Keratinocyte (primary cell): Measurements from ENCODE around the gene FLT3. TPM values are rescaled to one million over a fixed set of nuclear protein-coding genes. Genes with fewer than 3 reads are reported as not detected.
"Not testable (repeated sequence)": the region's sequence is repeated elsewhere in the genome, so short reads cannot be mapped to it uniquely, and the experiment has no call there.

Experiments
- DNase-seq: peaks from one replicate; pipeline ENCODE4 v3.0.0-alpha.2; 2011; ENCODE audit warnings: low read depth, missing footprints, low spot score
- FAIRE-seq: peaks from 2 replicates; lab custom pipeline; 2011; peaks lifted over from hg19 to GRCh38; lab: Jason Lieb, UNC
- H2AFZ ChIP-seq: 2 replicates; pipeline ENCODE4 v1.6.0; 2012; ENCODE audit warnings: low read length, control low read depth, inconsistent platforms; ENCODE audit not compliant: control insufficient read depth
- H3K27ac ChIP-seq: 2 replicates; pipeline ENCODE4 v1.5.1; 2011; ENCODE audit warnings: low read length; ENCODE audit not compliant: control insufficient read depth, insufficient read depth
- H3K27me3 ChIP-seq: 3 replicates; pipeline ENCODE4 v1.6.0; 2011; ENCODE audit warnings: low read length; ENCODE audit not compliant: control insufficient read depth, insufficient read depth; ENCODE audit errors: extremely low read depth
- H3K36me3 ChIP-seq, 2 experiments: 2 replicates in 1 of 2; 3 replicates in 1 of 2; pipeline ENCODE4 v1.5.1; 2011; ENCODE audit warnings: low read length in 2 of 2, mild to moderate bottlenecking in 1 of 2; ENCODE audit not compliant: control insufficient read depth in 2 of 2, insufficient read depth in 2 of 2; ENCODE audit errors: extremely low read depth in 1 of 2
- H3K4me1 ChIP-seq: 3 replicates; pipeline ENCODE4 v1.5.1; 2011; ENCODE audit warnings: low read length; ENCODE audit not compliant: control insufficient read depth, insufficient read depth; ENCODE audit errors: extremely low read depth
- H3K4me2 ChIP-seq: 3 replicates; pipeline ENCODE4 v1.6.0; 2011; ENCODE audit warnings: low read depth, low read length; ENCODE audit not compliant: control insufficient read depth, insufficient read depth; ENCODE audit errors: extremely low read depth
- H3K4me3 ChIP-seq, 3 experiments: fragments of 200-600 bp in 1 of 3; sonication (generic) in 1 of 3; 2 replicates in 2 of 3; 3 replicates in 1 of 3; pipeline ENCODE4 v1.5.1; 2011 to 2016; ENCODE audit warnings: low read length in 3 of 3, mild to moderate bottlenecking in 3 of 3, control low read depth in 2 of 3, inconsistent platforms in 1 of 3, low read depth in 1 of 3, mixed read lengths in 1 of 3, mixed run types in 1 of 3, moderate library complexity in 1 of 3; ENCODE audit not compliant: control insufficient read depth in 2 of 3, insufficient read depth in 2 of 3; ENCODE audit errors: extremely low read depth in 1 of 3
- H3K79me2 ChIP-seq: 2 replicates; pipeline ENCODE4 v1.6.0; 2012; ENCODE audit warnings: low read length; ENCODE audit not compliant: control insufficient read depth, insufficient read depth
- H3K9ac ChIP-seq: 3 replicates; pipeline ENCODE4 v1.6.0; 2011; ENCODE audit warnings: low read length; ENCODE audit not compliant: control insufficient read depth, insufficient read depth; ENCODE audit errors: extremely low read depth
- H3K9me1 ChIP-seq: 3 replicates; pipeline ENCODE4 v1.6.0; 2011; ENCODE audit warnings: low read length; ENCODE audit not compliant: control insufficient read depth, insufficient read depth; ENCODE audit errors: extremely low read depth
- H3K9me3 ChIP-seq: 2 replicates; pipeline ENCODE4 v1.5.1; 2012; ENCODE audit warnings: low read depth, low read length; ENCODE audit not compliant: control insufficient read depth
- H4K20me1 ChIP-seq: 3 replicates; pipeline ENCODE4 v1.6.0; 2011; ENCODE audit warnings: low read length; ENCODE audit not compliant: control insufficient read depth, insufficient read depth; ENCODE audit errors: extremely low read depth
- EZH2 ChIP-seq: IDR thresholded peaks from one replicate; pipeline ENCODE4 v1.6.1; 2012; ENCODE audit warnings: inconsistent platforms, mild to moderate bottlenecking, low read length, moderate library complexity
- dilution Hi-C: fragments of 300-500 bp; cut with MboI; formaldehyde crosslinking; loops from one replicate; pipeline ENCODE4 v1.7.0; 2020; ENCODE audit warnings: low sequenced_read_pairs; ENCODE audit not compliant: extremely low pct_ligation_motif_present
- polyA plus RNA-seq, 5 experiments: library from polyadenylated mRNA; depleted of rRNA in 3 of 5; stranded (reverse) in 3 of 5; stranded (forward) in 1 of 5; unstranded in 1 of 5; fragments of >200 nt; gene quantifications; 1 replicate in 1 of 5; 2 replicates in 3 of 5; 3 replicates in 1 of 5; pipeline versions ENCODE4 v1.2.1 to v1.2.3, GENCODE V29; 2011 to 2012; ENCODE audit warnings: missing spikeins in 2 of 5, low read depth in 1 of 5, low replicate concordance in 1 of 5
- TF ChIP-seq, protein P1 (sequence below), 3 experiments: IDR thresholded peaks in 1 of 3; conservative IDR thresholded peaks in 1 of 3; optimal IDR thresholded peaks in 1 of 3; 2 replicates in 2 of 3; 3 replicates in 1 of 3; pipeline versions ENCODE3 to v1.5.1; 2011; ENCODE audit warnings: low read length in 3 of 3, mild to moderate bottlenecking in 3 of 3, moderate library complexity in 2 of 3, control low read depth in 1 of 3, inconsistent platforms in 1 of 3; ENCODE audit not compliant: insufficient read depth in 2 of 3; ENCODE audit errors: extremely low read depth in 1 of 3

Gene FLT3
- polyA plus RNA-seq, 1 donor (not counting 4 experiments of a cell fraction or from before 2014, with no cell fraction given) = not detected

DNA sequence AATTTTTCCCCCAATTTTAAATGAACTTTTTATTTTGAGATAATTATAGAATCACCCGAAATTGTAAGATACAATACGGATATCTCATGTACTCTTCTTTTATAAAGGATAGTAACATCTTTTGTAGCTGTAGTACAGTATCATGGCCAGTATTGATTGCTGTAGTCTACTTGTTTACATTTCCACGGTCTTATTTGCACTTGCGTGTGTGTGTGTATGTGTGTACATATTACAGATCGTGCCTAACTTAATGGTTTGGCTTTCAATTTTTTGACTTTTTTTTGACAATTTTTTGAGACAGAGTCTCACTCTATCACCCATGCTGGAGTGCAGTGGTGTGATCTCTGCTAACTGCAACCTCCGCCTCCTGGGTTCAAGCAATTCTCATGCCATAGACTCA lies 44.7 kb upstream of the FLT3 start:
- dilution Hi-C loops = no loop called here
- no peak overlapping the region for H3K4me3 ChIP-seq
- H4K20me1 ChIP-seq = peaks cover 3% of the 10 kb centered on the region
- H3K9ac ChIP-seq = no peak overlapping the region
- H3K9me3 ChIP-seq = no peaks in the 10 kb centered on the region
- no peak overlapping the region for H3K4me2 ChIP-seq
- H2AFZ ChIP-seq = no peak overlapping the region
- no peaks in the 10 kb centered on the region for H3K36me3 ChIP-seq
- TF ChIP-seq EZH2 = no peak
- TF ChIP-seq, protein P1, sequence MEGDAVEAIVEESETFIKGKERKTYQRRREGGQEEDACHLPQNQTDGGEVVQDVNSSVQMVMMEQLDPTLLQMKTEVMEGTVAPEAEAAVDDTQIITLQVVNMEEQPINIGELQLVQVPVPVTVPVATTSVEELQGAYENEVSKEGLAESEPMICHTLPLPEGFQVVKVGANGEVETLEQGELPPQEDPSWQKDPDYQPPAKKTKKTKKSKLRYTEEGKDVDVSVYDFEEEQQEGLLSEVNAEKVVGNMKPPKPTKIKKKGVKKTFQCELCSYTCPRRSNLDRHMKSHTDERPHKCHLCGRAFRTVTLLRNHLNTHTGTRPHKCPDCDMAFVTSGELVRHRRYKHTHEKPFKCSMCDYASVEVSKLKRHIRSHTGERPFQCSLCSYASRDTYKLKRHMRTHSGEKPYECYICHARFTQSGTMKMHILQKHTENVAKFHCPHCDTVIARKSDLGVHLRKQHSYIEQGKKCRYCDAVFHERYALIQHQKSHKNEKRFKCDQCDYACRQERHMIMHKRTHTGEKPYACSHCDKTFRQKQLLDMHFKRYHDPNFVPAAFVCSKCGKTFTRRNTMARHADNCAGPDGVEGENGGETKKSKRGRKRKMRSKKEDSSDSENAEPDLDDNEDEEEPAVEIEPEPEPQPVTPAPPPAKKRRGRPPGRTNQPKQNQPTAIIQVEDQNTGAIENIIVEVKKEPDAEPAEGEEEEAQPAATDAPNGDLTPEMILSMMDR (optimal IDR thresholded peaks at IDR 0.05 in 1 of 3, IDR thresholded peaks at IDR 0.05 in 1 of 3, conservative IDR thresholded peaks at IDR 0.05 in 1 of 3; ENCODE audit: extremely low read depth in 1 of 3, insufficient read depth in 2 of 3, low read length in 3 of 3) = no peak
- peaks cover 94% of the 10 kb centered on the region for H3K79me2 ChIP-seq
- no peaks in the 10 kb centered on the region for H3K27me3 ChIP-seq
- DNase-seq (no peak), FAIRE-seq (no peak)
- peaks cover 16% of the 10 kb centered on the region for H3K4me1 ChIP-seq
- H3K27ac ChIP-seq = no peak overlapping the region
- H3K9me1 ChIP-seq = no peaks in the 10 kb centered on the region

DNA sequence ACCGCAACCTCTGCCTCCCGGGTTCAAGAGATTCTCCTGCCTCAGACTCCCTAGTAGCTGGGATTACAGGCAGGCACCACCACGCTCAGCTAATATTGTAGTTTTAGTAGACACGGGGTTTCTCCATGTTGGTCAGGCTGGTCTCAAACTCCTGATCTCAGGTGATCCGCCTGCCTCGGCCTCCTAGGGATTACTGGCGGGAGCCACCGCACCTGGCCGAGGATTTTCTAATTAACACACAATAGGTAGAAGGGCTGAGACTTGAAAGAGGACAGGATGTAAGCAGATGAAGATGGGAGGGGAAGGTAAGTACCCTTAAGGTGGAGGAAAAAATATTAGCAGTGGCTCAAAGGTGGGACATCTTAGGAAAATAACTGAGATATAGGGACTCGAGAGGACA lies 41.2 kb upstream of the FLT3 start:
- H3K9me3 ChIP-seq, DNase-seq, H3K4me3 ChIP-seq, H3K9me1 ChIP-seq, FAIRE-seq, H3K4me2 ChIP-seq, H3K27ac ChIP-seq, H2AFZ ChIP-seq, H3K27me3 ChIP-seq, dilution Hi-C loops, H3K36me3 ChIP-seq, H4K20me1 ChIP-seq, H3K9ac ChIP-seq: not testable (repeated sequence)
- peaks cover 21% of the 10 kb centered on the region for H3K4me1 ChIP-seq
- peaks cover 67% of the 10 kb centered on the region for H3K79me2 ChIP-seq

DNA sequence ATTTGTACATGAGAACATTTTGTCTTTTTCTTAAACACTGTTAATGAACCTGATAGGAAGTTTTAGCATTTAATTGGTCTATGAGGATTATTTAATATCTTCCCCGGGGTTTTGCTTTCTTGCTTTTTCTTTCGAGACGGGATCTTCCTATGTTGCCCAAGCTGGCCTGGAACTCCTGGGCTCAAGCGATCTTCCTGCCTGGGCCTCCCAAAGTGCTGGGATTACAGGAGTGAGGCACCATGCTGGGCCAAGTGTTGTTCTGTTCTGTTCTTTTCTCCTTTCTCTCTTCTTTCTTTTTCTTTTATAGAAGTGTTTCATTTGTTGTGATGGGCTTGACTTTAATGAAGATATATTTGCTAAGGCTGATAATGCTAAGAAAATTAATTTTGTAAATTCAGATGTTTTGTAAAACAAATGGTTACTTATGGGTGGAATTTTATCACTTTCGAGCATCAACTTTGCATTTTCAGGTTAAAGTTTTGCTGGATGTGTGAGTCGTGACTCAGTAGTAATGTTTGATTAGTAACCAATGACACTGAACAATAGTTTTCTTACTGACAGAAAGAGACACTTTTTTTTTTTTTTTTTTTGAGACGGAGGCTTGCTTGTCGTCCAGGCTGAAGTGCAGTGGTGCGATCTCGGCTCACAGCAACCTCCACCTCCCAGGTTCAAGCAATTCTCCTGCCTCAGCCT lies 40.2 kb upstream of the FLT3 start:
- Histone ChIP-seq H3K4me2 (peak overlapping the region; percentile 91), H4K20me1 (no peaks in the 10 kb centered on the region)

More for the DNA sequence above, 40.2 kb upstream of the FLT3 start:
- Histone ChIP-seq H3K4me1 (peaks cover 21% of the 10 kb centered on the region), H3K9me3 (no peaks in the 10 kb centered on the region), H3K9me1 (no peaks in the 10 kb centered on the region), H2AFZ (no peak overlapping the region), H3K36me3 (no peaks in the 10 kb centered on the region), H3K27me3 (no peaks in the 10 kb centered on the region), H3K9ac (peak overlapping the region; percentile 80), H3K27ac (peak overlapping the region; percentile 78), H3K4me3 (peak overlapping the region; percentile 69 to 84 (median 84)), H3K79me2 (peaks cover 58% of the 10 kb centered on the region)
- FAIRE-seq (no peak), DNase-seq (no peak)
- no peak for TF ChIP-seq EZH2
- TF ChIP-seq, protein P1 (optimal IDR thresholded peaks at IDR 0.05 in 1 of 3, IDR thresholded peaks at IDR 0.05 in 1 of 3, conservative IDR thresholded peaks at IDR 0.05 in 1 of 3; ENCODE audit: extremely low read depth in 1 of 3, insufficient read depth in 2 of 3, low read length in 3 of 3) = no peak
- dilution Hi-C loops = no loop called here
